GM12875 (cell line): ENCODE measurements around the gene SMAP2.

ENCODE experiments used
- H3K4me3 ChIP-seq: one replicate; pipeline ENCODE4 v1.5.1; 2011; ENCODE audit warnings: low read depth, low read length, control low read depth
- CTCF ChIP-seq: IDR thresholded peaks from 2 replicates; pipeline ENCODE4 v1.5.1; 2011; ENCODE audit warnings: low read depth, mild to moderate bottlenecking, control low read depth, inconsistent platforms, low read length, moderate library complexity, borderline replicate concordance; ENCODE audit not compliant: insufficient read depth

Gene SMAP2

GRCh38 chr1:40438391-40439015, 65.0 kb downstream of the SMAP2 start:
- TF ChIP-seq CTCF, result peak; percentile 30; the same call in 1 of the 2 replicates
- H3K4me3 ChIP-seq, result no peak overlapping the region

DNA sequence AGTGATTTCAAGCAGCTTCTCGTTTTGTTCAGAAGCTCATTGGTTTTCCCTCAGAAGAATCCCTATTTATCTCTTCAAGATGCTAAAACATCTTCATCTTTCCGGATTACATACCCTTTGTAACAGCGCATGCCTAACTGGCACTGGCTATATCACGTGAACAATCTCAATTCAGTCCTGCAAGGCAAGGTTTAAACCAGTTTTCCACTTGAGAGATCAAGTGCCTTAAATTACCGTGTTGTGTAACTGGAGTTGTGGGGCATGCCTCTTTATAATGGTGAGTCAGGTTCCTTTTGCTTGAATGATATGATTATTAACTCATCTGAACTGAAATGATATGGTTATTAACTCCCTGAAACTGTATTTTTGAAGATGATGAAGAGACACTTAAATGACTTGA, 65.7 kb downstream of the SMAP2 start:
- no peak overlapping the region for H3K4me3 ChIP-seq
- no peak for TF ChIP-seq CTCF

DNA sequence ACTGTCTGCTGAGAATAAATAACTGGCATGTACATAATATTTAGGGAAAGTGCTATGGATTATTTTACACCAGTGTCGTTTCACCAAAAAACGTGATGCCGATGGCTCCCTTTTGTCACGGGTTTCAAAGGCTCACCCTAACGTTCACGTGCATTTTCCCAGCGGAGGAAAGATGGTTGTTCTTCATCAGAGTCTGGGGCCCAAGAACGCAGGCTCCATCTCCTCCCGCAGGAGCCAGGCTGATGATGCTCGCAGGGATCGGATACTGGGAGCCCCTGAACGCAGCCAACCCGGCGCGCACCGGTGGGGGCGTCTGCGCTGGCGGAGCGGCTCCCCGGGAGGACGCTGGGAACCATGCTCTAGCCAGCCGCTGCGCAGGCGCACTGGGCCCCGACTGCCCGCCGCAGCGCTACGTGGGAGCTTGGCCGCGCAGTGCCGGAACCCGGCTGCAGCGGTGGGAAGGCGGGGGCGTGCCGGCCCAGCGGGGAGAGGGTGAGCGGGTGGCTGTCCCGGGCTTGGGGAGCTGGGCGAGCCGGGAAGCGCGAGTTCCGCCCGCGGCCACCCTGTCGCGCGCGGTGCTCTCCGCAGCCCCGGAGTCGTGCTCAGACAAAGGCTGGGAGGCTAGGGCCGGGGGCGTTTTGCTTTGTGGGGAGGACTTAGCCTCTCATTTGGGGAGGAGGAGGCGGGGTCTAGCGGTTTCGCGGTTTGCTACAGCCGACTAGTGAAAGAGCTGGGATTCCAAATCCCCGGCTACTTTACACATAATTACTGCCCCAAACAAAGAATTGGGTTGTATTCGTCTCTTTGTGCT, 76.4 kb downstream of the SMAP2 start, which contains the start of gene ZFP69B:
ZFP69B (plus strand) TSS at position 793 of the 811 bp plus-strand sequence. CDS start 486 bp downstream, outside the sequence.
- TF ChIP-seq CTCF, result no peak
- H3K4me3 ChIP-seq, result peak within 1 kb of the TSS; percentile 86

DNA sequence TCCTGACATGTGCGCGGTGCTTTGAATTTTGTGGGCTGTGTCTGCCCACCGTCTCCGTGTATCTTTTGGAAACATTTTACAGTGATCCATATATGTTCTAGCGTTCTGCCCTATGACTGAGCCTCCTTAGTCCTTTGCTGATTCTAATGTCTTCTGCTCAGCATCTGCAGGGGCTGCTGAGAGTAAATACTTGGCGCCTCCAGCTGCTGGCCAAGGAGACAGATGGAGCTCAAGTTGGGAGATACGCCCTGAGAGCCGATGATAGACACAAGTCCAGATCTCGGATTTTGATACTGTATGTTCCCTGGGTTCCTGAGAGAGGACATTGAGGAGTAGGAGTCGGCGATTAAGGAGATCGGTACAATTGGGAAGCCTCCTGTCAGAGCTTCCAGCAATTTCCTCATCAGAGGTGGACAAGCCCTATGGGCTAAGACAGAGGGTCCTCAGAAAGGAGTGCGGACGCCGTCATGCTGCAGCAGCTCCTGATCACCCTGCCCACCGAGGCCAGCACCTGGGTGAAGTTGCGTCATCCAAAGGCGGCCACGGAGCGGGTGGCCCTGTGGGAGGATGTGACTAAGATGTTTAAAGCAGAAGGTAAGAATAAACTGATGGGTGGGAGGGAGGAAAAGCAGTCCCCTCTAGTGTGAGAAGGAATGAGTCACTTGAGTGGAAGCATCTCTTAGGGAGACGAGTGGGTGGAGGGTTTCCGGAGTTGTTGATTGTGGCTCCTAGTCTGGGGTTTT, 77.1 kb downstream of the SMAP2 start:
- H3K4me3 ChIP-seq, result peak overlapping the region; percentile 86
- TF ChIP-seq CTCF, result no peak

GRCh38 chr1:40451238-40451585, 77.7 kb downstream of the SMAP2 start:
- peak overlapping the region; percentile 86 for H3K4me3 ChIP-seq
- no peak for TF ChIP-seq CTCF

GRCh38 chr1:40454873-40455272, 81.3 kb downstream of the SMAP2 start:
- TF ChIP-seq CTCF, result no peak
- no peak overlapping the region for H3K4me3 ChIP-seq
